GM23248 (cell line): ENCODE measurements around the gene AEBP1.

Experiments used
- EZH2 ChIP-seq: fragments of 200-600 bp; sonication (generic); IDR thresholded peaks from 2 replicates; pipeline ENCODE4 v1.6.1; 2018; ENCODE audit warnings: antibody characterized with exemption, mild to moderate bottlenecking; ENCODE audit not compliant: insufficient read depth, poor library complexity, severe bottlenecking
- EZH2phosphoT487 ChIP-seq: fragments of 200-600 bp; sonication (generic); IDR thresholded peaks from 2 replicates; pipeline ENCODE4 v1.6.1; 2018; ENCODE audit warnings: antibody characterized with exemption, moderate library complexity, mild to moderate bottlenecking, low read depth; ENCODE audit not compliant: insufficient read depth

GRCh38 chr7:44106311-44107065 lies 2.3 kb downstream of the AEBP1 start:
- TF ChIP-seq EZH2phosphoT487, result no peak
- no peak for TF ChIP-seq EZH2
